ENCODE measurements around the gene CSPG4.
"Not testable (repeated sequence)": the region's sequence is repeated elsewhere in the genome, so short reads cannot be mapped to it uniquely, and the experiment has no call there.

The CSPG4 gene

GRCh38 chr15:75704263-75704615 lies 8.4 kb downstream of the CSPG4 start:
- no peak for DNase-seq

- DNase-seq: not testable (repeated sequence)
Observed at GRCh38 chr15:75703440-75704262, 9.0 kb downstream of the CSPG4 start.

- DNase-seq: no peak
Observed at GRCh38 chr15:75702436-75702835, 10.2 kb downstream of the CSPG4 start.

- not testable (repeated sequence) for DNase-seq
Observed at GRCh38 chr15:75701071-75702003, 11.3 kb downstream of the CSPG4 start.

- peak in 1 of 2 donors; percentile 18 for DNase-seq
Observed at GRCh38 chr15:75699961-75700874, 12.4 kb downstream of the CSPG4 start.

- DNase-seq: not testable (repeated sequence)
Observed at GRCh38 chr15:75699517-75699916, 13.1 kb downstream of the CSPG4 start.

- not testable (repeated sequence) for DNase-seq
Observed at GRCh38 chr15:75697974-75698747, 14.5 kb downstream of the CSPG4 start.

GRCh38 chr15:75697523-75697922 lies 15.1 kb downstream of the CSPG4 start:
- no peak for DNase-seq

- no peak for DNase-seq
Observed at GRCh38 chr15:75696854-75697259, 15.8 kb downstream of the CSPG4 start.

GRCh38 chr15:75696311-75696720 lies 16.3 kb downstream of the CSPG4 start:
- no peak for DNase-seq

- no peak for DNase-seq
Observed at GRCh38 chr15:75695634-75696310, 16.9 kb downstream of the CSPG4 start.

- no peak for DNase-seq
Observed at GRCh38 chr15:75695220-75695619, 17.4 kb downstream of the CSPG4 start.

GRCh38 chr15:75694241-75695182 lies 18.1 kb downstream of the CSPG4 start:
- DNase-seq: peak in 1 of 2 donors; percentile 25

GRCh38 chr15:75693501-75694240 lies 19.0 kb downstream of the CSPG4 start:
- DNase-seq: no peak

- DNase-seq: not testable (repeated sequence)
Observed at GRCh38 chr15:75693028-75693427, 19.6 kb downstream of the CSPG4 start.

GRCh38 chr15:75692311-75692710 lies 20.3 kb downstream of the CSPG4 start:
- not testable (repeated sequence) for DNase-seq

GRCh38 chr15:75689429-75689828 lies 23.2 kb downstream of the CSPG4 start:
- not testable (repeated sequence) for DNase-seq

- DNase-seq: no peak
Observed at GRCh38 chr15:75688831-75689230, 23.8 kb downstream of the CSPG4 start.

- no peak for DNase-seq
Observed at GRCh38 chr15:75688278-75688557, 24.4 kb downstream of the CSPG4 start.

All from stimulated activated CD4-positive, alpha-beta T cell treated with anti-CD3 and anti-CD28 coated beads, Interleukin-2, amount 100 ng/mL, for 24 hours (primary cell).